GM19452 (cell line): ENCODE measurements around the gene KMT2D.

Experiments
- ATAC-seq: cut with Tn5 transposase; IDR thresholded peaks from one replicate; pipeline ENCODE4 v1.9.1; 2021; ENCODE audit not compliant: unreplicated experiment

The KMT2D gene

GRCh38 chr12:49060237-49061156 is at the start of gene KMT2D:
Gene KMT2D (minus strand): TSS chr12:49060794. CDS start chr12:49055324, 5,470 bp downstream.
- ATAC-seq = peak; percentile 39

- ATAC-seq = no peak
These were observed 49.3 kb upstream of the KMT2D start for GRCh38 chr12:49109641-49110463.

- ATAC-seq = no peak
These were observed 48.4 kb upstream of the KMT2D start for GRCh38 chr12:49108958-49109404.

- ATAC-seq = no peak
These were observed 45.0 kb upstream of the KMT2D start for GRCh38 chr12:49105504-49106084.

GRCh38 chr12:49104822-49105221 is 44.2 kb upstream of the KMT2D start:
- ATAC-seq = no peak

GRCh38 chr12:49100380-49100779 is 39.8 kb upstream of the KMT2D start:
- no peak for ATAC-seq

GRCh38 chr12:49098703-49099102 is 38.1 kb upstream of the KMT2D start:
- no peak for ATAC-seq

- no peak for ATAC-seq
These were observed 37.4 kb upstream of the KMT2D start for GRCh38 chr12:49098035-49098451.

- ATAC-seq = no peak
These were observed 36.8 kb upstream of the KMT2D start for GRCh38 chr12:49097381-49097780.

GRCh38 chr12:49094975-49095365 is 34.4 kb upstream of the KMT2D start:
- no peak for ATAC-seq

- no peak for ATAC-seq
These were observed 33.8 kb upstream of the KMT2D start, which contains the start of gene DHH for GRCh38 chr12:49094160-49094974. Gene DHH (minus strand): TSS chr12:49094801. CDS start chr12:49094512, 289 bp downstream.

- no peak for ATAC-seq
These were observed 33.2 kb upstream of the KMT2D start for GRCh38 chr12:49093792-49094159.

- ATAC-seq = no peak
These were observed 32.3 kb upstream of the KMT2D start for GRCh38 chr12:49092816-49093406.

GRCh38 chr12:49092086-49092815 is 31.7 kb upstream of the KMT2D start:
- ATAC-seq = no peak

GRCh38 chr12:49091836-49092085 is 31.2 kb upstream of the KMT2D start:
- ATAC-seq = no peak

GRCh38 chr12:49091056-49091835 is 30.7 kb upstream of the KMT2D start:
- no peak for ATAC-seq

GRCh38 chr12:49089821-49090773 is 29.5 kb upstream of the KMT2D start:
- no peak for ATAC-seq

- no peak for ATAC-seq
These were observed 28.3 kb upstream of the KMT2D start for GRCh38 chr12:49088932-49089330.
